Ovary (tissue), 1 donor: Measurements from ENCODE around the gene CDH3.

Source experiments
- EP300 ChIP-seq: sonication (generic); formaldehyde crosslinking; IDR thresholded peaks from one replicate; pipeline ENCODE4 v1.6.1; 2017; ENCODE audit warnings: antibody characterized with exemption
- POLR2A ChIP-seq: fragments of 450-650 bp; IDR thresholded peaks from one replicate; pipeline ENCODE4 v1.6.1; 2017; ENCODE audit warnings: antibody characterized with exemption, mild to moderate bottlenecking, moderate library complexity

GRCh38 chr16:68662035-68662434 lies 16.9 kb downstream of the CDH3 start:
- TF ChIP-seq POLR2A, result no peak
- no peak for TF ChIP-seq EP300
